SK-N-SH (cell line): Measurements from ENCODE around the gene MYOM3.

ENCODE experiments used
- CTCF ChIP-seq: fragments of 200-600 bp; sonication (generic); IDR thresholded peaks from 2 replicates; pipeline ENCODE4 v1.6.1; 2017; ENCODE audit warnings: antibody characterized with exemption, mild to moderate bottlenecking, moderate library complexity
- POLR2AphosphoS5 ChIP-seq: IDR thresholded peaks from 2 replicates; pipeline ENCODE4 v1.6.1; 2012; ENCODE audit warnings: low read depth, low read length
- RCOR1 ChIP-seq: fragments of 150-350 bp; IDR thresholded peaks from 2 replicates; pipeline ENCODE4 v1.6.1; 2017; ENCODE audit warnings: antibody characterized with exemption, low read length
- USF2 ChIP-seq: fragments of 150-350 bp; IDR thresholded peaks from 2 replicates; pipeline ENCODE4 v1.6.1; 2017; ENCODE audit warnings: antibody characterized with exemption, low read length, low read depth, borderline replicate concordance
- YY1 ChIP-seq: IDR thresholded peaks from 2 replicates; pipeline ENCODE4 v1.4.0; 2012; ENCODE audit warnings: low read depth, mild to moderate bottlenecking

GRCh38 chr1:24085007-24085406, 26.9 kb downstream of the MYOM3 start:
- TF ChIP-seq RCOR1: no peak
- TF ChIP-seq YY1: no peak
- no peak for TF ChIP-seq CTCF
- TF ChIP-seq POLR2AphosphoS5: no peak
- no peak for TF ChIP-seq USF2
